Measurements from ENCODE around the gene AKR1E2.

DNA sequence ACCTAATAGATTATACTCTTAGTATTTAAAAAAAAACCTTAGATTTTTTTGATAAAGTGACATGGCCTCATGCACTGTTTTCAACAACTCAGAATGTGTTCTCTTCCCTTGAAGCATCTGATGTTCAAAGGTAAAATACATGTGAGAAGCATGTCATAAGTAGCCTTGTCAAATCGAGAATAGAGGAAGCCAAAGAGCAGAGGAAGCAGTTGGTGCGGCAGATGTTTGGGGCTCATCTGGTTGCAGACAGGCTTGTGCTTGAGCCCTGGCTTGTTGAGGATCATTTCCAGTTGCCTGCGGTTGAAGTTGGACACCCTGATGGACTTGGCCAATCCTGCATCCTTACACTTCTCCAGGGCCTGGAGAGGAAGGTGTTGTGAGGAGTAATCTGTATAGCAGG, 59.2 kb downstream of the AKR1E2 start:
- TF ChIP-seq, protein P1, sequence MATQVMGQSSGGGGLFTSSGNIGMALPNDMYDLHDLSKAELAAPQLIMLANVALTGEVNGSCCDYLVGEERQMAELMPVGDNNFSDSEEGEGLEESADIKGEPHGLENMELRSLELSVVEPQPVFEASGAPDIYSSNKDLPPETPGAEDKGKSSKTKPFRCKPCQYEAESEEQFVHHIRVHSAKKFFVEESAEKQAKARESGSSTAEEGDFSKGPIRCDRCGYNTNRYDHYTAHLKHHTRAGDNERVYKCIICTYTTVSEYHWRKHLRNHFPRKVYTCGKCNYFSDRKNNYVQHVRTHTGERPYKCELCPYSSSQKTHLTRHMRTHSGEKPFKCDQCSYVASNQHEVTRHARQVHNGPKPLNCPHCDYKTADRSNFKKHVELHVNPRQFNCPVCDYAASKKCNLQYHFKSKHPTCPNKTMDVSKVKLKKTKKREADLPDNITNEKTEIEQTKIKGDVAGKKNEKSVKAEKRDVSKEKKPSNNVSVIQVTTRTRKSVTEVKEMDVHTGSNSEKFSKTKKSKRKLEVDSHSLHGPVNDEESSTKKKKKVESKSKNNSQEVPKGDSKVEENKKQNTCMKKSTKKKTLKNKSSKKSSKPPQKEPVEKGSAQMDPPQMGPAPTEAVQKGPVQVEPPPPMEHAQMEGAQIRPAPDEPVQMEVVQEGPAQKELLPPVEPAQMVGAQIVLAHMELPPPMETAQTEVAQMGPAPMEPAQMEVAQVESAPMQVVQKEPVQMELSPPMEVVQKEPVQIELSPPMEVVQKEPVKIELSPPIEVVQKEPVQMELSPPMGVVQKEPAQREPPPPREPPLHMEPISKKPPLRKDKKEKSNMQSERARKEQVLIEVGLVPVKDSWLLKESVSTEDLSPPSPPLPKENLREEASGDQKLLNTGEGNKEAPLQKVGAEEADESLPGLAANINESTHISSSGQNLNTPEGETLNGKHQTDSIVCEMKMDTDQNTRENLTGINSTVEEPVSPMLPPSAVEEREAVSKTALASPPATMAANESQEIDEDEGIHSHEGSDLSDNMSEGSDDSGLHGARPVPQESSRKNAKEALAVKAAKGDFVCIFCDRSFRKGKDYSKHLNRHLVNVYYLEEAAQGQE (tag by site-specific recombination; IDR thresholded peaks at IDR 0.05) = no peak
- TF ChIP-seq ZBTB17 (tag by site-specific recombination; IDR thresholded peaks at IDR 0.05) (no peak), ZNF274 (IDR thresholded peaks at IDR 0.05; ENCODE audit: low read length) (no peak), ZNF274 (tag by site-specific recombination; IDR thresholded peaks at IDR 0.05; ENCODE audit: borderline replicate concordance) (no peak), MEIS1 (CRISPR knock-in tag; IDR thresholded peaks at IDR 0.05; ENCODE audit: borderline replicate concordance) (no peak)
- TF ChIP-seq, protein P2, sequence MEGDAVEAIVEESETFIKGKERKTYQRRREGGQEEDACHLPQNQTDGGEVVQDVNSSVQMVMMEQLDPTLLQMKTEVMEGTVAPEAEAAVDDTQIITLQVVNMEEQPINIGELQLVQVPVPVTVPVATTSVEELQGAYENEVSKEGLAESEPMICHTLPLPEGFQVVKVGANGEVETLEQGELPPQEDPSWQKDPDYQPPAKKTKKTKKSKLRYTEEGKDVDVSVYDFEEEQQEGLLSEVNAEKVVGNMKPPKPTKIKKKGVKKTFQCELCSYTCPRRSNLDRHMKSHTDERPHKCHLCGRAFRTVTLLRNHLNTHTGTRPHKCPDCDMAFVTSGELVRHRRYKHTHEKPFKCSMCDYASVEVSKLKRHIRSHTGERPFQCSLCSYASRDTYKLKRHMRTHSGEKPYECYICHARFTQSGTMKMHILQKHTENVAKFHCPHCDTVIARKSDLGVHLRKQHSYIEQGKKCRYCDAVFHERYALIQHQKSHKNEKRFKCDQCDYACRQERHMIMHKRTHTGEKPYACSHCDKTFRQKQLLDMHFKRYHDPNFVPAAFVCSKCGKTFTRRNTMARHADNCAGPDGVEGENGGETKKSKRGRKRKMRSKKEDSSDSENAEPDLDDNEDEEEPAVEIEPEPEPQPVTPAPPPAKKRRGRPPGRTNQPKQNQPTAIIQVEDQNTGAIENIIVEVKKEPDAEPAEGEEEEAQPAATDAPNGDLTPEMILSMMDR (tag by site-specific recombination; IDR thresholded peaks at IDR 0.05) = no peak

Measured in HEK293 (cell line).